Stomach (tissue), 4 donors: ENCODE results near the gene ELAVL1.

ENCODE experiments used
- CTCF ChIP-seq, 7 experiments: fragments of 450-650 bp in 4 of 7; fragments of 200-600 bp in 3 of 7; sonication (generic) in 3 of 7; IDR thresholded peaks; one replicate each; pipeline ENCODE4 v1.5.1; 2016 to 2019; ENCODE audit warnings: antibody characterized with exemption in 7 of 7, control low read depth in 2 of 7, mild to moderate bottlenecking in 1 of 7
- POLR2A ChIP-seq, 4 donors: fragments of 450-650 bp; IDR thresholded peaks; one replicate each; pipeline ENCODE4 v1.6.1; 2016; ENCODE audit warnings: antibody characterized with exemption in 4 of 4, control low read depth in 2 of 4, mild to moderate bottlenecking in 1 of 4, moderate library complexity in 1 of 4

GRCh38 chr19:7913652-7914051 is 91.8 kb downstream of the ELAVL1 start:
- TF ChIP-seq POLR2A (IDR thresholded peaks at IDR 0.05) (no peak), CTCF (IDR thresholded peaks at IDR 0.05) (no peak)
